AG04449 (cell line): ENCODE data around the gene TGM5.
A peak's percentile ranks its signal among the peaks of the same experiment; 100 is the strongest.

Source experiments
- CTCF ChIA-PET: fragments of 350-600 bp; formaldehyde crosslinking; extraction: SDS; loops from one replicate; lab custom pipeline; 2021; ENCODE audit warnings: antibody characterized with exemption; lab: Yijun Ruan, JAX
- POLR2A ChIA-PET: fragments of 400-600, 350-600 bp; formaldehyde crosslinking; extraction: SDS; loops from one replicate; lab custom pipeline; 2020; ENCODE audit warnings: antibody characterized with exemption, inconsistent platforms; lab: Yijun Ruan, JAX
- DNase-seq: peaks from one replicate; pipeline ENCODE4 v3.0.0-alpha.2; 2010; ENCODE audit warnings: low read depth, low spot score
- H3K4me3 ChIP-seq: 2 replicates; pipeline ENCODE4 v1.5.1; 2011; ENCODE audit warnings: low read depth, mild to moderate bottlenecking, control low read depth, low read length
- TF ChIP-seq, protein P1 (sequence below): IDR thresholded peaks from one replicate; pipeline ENCODE4 v1.5.1; 2011; ENCODE audit warnings: mild to moderate bottlenecking, moderate library complexity, low read length, control low read depth, inconsistent platforms; ENCODE audit not compliant: insufficient read depth; ENCODE audit errors: missing control alignments

The TGM5 gene

DNA sequence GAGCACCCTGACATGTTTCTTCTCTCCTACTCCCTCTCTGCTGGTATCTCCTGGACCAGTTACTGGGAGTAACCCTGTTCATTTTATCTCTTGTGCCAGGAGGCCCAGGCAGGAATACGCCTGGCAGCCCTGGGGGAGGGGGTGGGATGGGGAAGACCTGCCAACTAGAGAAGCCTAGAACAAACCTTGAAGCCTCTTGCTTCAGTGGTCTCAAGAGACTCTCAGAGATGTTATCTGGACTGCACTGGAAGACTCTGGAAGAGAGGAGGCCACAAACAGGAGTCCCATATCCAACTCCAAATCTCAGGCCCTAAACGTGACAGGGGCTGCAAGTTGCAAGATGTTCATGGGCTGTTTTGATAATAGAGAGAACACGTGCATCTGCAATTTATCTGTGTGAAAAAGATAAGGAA lies 45.7 kb downstream of the TGM5 start, which contains the start of gene EPB42:
Gene EPB42 (minus strand): TSS at position 28 of the 413 bp plus-strand sequence. CDS start 193 bp downstream, outside the sequence.
- POLR2A ChIA-PET, result no interaction called here
- TF ChIP-seq, protein P1, sequence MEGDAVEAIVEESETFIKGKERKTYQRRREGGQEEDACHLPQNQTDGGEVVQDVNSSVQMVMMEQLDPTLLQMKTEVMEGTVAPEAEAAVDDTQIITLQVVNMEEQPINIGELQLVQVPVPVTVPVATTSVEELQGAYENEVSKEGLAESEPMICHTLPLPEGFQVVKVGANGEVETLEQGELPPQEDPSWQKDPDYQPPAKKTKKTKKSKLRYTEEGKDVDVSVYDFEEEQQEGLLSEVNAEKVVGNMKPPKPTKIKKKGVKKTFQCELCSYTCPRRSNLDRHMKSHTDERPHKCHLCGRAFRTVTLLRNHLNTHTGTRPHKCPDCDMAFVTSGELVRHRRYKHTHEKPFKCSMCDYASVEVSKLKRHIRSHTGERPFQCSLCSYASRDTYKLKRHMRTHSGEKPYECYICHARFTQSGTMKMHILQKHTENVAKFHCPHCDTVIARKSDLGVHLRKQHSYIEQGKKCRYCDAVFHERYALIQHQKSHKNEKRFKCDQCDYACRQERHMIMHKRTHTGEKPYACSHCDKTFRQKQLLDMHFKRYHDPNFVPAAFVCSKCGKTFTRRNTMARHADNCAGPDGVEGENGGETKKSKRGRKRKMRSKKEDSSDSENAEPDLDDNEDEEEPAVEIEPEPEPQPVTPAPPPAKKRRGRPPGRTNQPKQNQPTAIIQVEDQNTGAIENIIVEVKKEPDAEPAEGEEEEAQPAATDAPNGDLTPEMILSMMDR, result no peak
- no peak within 1 kb of the TSS for H3K4me3 ChIP-seq
- CTCF ChIA-PET, result interaction anchor here (1.6 to 13.2 kb wide), 3 partner anchors 15 to 64 kb away, joined by 4 to 434 read pairs (median 11); no protein-coding TSS in a partner anchor
- no peak for DNase-seq

DNA sequence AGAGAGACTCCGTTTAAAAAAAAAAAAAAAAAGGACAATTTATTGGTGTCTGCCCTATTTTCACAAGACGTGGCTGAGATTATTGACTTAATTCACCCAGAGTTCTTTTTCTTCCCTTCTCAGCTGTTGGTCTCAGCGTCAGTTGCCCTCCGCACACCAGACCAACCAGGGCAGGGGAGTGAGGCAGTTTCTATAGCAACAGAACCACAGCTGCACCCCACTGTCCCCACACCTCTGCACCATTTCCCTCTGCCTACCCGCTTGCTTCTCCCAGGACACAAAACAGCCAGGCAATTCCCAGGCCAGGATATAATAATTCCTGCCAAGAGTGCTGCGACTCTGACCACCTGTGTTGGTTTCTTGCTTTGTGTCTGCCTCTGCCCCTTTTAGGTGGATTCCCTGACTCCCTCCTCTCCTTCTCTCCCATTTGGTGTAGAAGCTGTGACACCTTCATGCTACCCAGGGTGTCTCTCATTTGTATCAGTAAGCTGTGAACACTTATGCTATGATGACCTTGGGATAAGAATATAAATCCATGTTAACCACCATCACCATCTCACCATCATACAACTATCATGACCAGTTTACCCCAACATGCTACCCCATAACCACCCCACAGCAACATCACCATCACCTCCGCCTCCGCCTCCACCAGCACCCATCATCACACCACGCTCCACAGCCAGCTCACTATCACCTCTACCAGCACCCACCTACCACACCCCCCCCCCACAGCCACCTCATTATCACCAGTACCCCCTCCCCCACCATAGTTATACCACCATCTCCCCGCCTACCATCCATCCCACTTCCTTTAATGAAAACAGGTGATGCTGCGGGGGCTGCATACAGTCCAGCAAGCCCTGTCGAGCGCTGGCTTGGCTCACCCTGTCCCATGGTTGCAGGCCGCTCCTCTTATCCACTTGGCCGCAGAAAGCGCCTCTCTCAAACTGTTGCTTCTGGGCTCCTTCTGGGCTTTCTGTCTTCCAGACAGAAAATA lies 46.5 kb downstream of the TGM5 start:
- ChIA-PET POLR2A (no interaction called here), CTCF (interaction anchor here (0.8 to 1.7 kb wide), 2 partner anchors 15 to 65 kb away, joined by 3 to 11 read pairs; no protein-coding TSS in a partner anchor)
- DNase-seq, result no peak
- no peak overlapping the region for H3K4me3 ChIP-seq
- TF ChIP-seq, protein P1, result no peak

DNA sequence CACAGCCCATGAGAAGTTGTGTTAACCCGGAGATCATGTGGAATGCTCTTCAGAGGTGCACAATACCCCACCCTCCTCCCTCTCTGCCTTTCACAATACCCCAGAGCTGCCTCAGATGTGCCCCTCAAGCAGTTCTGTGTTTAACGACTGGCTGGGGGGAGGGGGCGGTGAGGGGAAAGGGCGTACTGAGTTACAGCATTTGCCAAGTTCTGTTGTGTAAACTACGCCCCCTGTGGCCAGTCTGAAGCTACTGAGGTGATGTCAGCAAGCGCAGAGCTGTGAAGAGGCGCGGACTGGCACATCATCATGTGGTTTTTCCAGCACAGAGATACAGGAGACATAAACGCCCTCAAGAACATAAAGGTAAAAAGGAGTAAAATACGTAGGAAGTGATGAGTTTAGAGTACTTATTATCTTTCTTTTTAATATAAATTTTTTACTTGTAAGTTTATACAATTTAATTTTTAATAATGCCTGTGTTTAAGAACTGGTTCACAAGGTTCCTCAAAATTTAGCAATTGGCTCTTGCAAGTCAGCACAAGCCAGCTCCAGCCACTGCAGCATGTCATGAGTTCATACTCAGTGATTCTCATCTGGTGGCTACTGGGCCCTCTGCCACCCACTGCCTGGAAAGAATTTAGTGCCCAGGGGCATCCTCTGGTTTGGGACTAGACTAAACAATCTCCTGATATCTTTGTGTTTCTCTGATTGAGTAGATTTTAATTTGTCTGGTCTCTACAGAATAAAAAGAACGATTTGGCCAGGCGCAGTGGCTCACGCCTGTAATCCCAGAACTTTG lies 47.6 kb downstream of the TGM5 start:
- no peak overlapping the region for H3K4me3 ChIP-seq
- DNase-seq, result no peak
- TF ChIP-seq, protein P1, result peak; percentile 11
- POLR2A ChIA-PET, result no interaction called here
- CTCF ChIA-PET, result interaction anchor here (0.7 to 10.4 kb wide), 6 partner anchors 11 to 66 kb away, joined by 3 to 84 read pairs (median 8); no protein-coding TSS in a partner anchor

DNA sequence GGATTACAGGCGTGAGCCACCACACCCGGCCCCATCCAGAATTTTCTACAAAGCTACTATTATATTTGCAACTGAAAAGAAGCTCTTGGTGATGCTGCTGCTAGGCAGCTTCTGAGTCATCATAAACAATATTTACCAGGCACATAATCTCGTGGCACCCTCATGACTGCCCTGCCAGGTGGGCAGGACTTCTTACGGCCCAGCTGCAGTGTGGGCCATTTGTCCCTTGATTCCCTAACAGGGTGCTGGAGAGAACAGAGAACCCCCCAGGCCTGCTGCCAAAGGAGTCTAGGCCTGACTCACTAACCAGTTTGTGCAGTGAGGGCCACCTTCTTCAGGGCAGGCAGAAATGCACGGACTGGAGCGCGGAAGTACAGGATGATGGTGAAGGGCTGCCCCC lies 50.8 kb downstream of the TGM5 start:
- DNase-seq, result no peak
- TF ChIP-seq, protein P1, result no peak
- ChIA-PET CTCF (interaction anchor here (1.5 to 10.4 kb wide), 4 partner anchors 9 to 70 kb away, joined by 4 to 84 read pairs (median 74); no protein-coding TSS in a partner anchor), POLR2A (interaction anchor here (0.6 kb wide), 1 partner anchor 260 kb away, joined by 3 read pairs; no protein-coding TSS in a partner anchor)
- no peak overlapping the region for H3K4me3 ChIP-seq

DNA sequence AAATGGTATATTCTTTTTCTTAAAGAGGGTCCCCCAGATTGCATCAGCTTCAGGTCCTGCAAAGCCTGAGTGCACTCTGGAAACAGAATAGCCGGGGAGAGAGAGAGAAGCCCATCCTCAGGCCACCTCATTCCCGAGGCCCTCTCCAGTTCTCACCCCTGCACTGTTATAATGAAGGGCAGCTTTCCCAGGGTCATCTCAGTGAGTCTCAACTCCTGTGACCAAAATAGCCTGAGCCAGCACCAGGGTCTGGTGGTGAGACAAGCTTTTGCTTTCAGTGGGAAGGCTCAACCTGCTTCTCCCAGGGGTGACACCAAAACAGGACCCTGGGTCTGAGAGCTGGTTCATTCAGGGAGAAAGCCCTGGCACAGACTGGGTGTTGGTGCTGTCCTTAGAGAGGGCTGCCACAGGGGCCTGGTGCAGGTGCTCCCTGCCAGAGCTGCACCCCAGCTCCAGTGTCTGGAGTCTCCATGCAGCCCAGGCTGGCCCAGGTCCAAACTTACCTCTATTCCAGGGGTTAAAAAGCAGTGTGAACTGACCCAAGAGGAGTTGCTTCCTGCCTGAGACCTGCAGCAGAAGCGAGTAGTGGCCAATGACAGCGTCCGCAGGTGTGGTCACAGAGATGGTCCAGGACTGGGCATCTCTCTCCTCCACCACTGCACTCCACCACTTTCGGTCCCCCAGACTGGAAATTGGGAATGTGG lies 52.0 kb downstream of the TGM5 start:
- no peak for DNase-seq
- TF ChIP-seq, protein P1, result no peak
- ChIA-PET POLR2A (no interaction called here), CTCF (interaction anchor here (1.9 to 10.4 kb wide), 4 partner anchors 10 to 71 kb away, joined by 4 to 84 read pairs (median 74); no protein-coding TSS in a partner anchor)
- H3K4me3 ChIP-seq, result no peak overlapping the region
